ENCODE data around the gene AMOTL1. TPM values are rescaled to one million over a fixed set of nuclear protein-coding genes. Genes with fewer than 3 reads are reported as not detected.
"Not testable (repeated sequence)": the region's sequence is repeated elsewhere in the genome, so short reads cannot be mapped to it uniquely, and the experiment has no call there.

The AMOTL1 gene
- total RNA-seq, 2 experiments from 2014 or later: 3.9 to 4.6 TPM

DNA sequence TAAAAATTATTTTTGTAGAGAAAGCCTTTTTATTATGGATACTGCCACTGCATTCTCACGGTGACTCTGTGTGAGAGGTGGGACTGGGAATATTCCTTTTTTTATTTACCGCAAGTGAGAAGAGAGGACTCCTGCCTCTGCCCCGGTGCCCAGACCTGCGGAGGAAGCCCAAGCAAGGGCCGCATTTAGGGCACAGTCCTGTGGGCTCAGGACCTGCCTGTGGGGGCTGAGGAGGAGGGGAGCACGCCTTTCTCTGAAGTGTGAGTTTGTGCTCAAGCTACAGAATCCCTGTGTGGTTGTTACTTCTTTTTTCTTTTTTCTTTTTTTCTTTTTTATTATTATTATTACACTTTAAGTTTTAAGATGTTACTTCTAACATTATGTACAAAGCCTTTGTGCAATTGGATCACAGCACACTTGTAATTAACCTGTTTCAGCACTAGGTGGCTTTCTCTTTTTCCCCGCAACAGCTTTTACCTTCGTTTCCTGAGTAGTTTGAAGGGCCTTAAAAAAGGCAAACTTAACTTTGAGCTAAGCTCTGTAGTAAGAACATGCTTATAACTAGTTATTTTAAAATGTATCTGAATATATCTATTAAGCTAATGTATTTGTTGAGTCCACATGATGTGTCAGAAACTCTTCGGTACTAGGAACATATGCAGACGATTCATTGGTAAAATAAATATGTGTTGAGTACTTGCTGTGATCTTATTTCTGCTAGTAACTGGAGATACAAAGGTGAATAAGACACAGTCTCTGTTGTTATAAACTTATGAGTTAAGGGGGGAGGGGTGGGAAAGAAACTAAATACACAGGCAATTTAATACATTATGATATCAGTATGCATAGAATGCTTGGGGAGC, 18.3 kb downstream of the AMOTL1 start:
- no peak for DNase-seq

DNA sequence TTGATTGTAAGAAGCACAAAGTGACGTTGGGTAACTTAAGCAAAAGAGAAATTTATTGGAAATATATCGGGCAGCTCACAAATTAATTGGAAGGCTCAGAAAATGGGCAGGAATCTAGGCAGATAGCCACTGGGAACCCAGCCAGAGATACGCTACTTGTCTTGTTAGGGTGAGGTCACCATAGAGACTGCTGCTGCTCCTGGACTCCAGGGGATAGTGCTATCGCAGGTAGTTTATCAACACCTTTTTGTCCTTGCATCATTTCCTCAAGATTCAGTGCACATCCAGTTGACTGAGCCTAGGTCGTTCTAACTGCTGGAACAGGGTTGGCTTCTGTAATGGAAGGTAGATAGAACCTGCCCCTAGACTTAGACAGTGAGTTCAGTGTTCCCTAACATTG, 19.6 kb downstream of the AMOTL1 start:
- Mint-ChIP-seq H3K9me3 (ENCODE audit: low read depth) (no peaks in the 10 kb centered on the region), H3K4me1 (no peaks in the 10 kb centered on the region), H3K27ac (no peak overlapping the region), H3K27me3 (peaks cover 17% of the 10 kb centered on the region), H3K36me3 (no peaks in the 10 kb centered on the region), H3K4me3 (no peak overlapping the region)
- DNase-seq (no peak), ATAC-seq (no peak)
- CTCF ChIA-PET: no interaction called here

More for the DNA sequence above, 18.3 kb downstream of the AMOTL1 start:
- H3K36me3 Mint-ChIP-seq: no peaks in the 10 kb centered on the region
- no peak overlapping the region for H3K4me3 Mint-ChIP-seq
- no peak for ATAC-seq
- peaks cover 2% of the 10 kb centered on the region for H3K4me1 Mint-ChIP-seq
- peaks cover 24% of the 10 kb centered on the region for H3K27me3 Mint-ChIP-seq
- no peaks in the 10 kb centered on the region for H3K9me3 Mint-ChIP-seq (ENCODE audit: low read depth)
- H3K27ac Mint-ChIP-seq: no peak overlapping the region
- CTCF ChIA-PET: interaction anchor here (0.7 to 1.6 kb wide), 7 partner anchors 8 to 182 kb away, joined by 3 to 7 read pairs (median 3); no protein-coding TSS in a partner anchor

- no peaks in the 10 kb centered on the region for H3K36me3 Mint-ChIP-seq
- CTCF ChIA-PET: interaction anchor here (0.7 kb wide), 1 partner anchor 89 kb away, joined by 3 read pairs; no protein-coding TSS in a partner anchor
- DNase-seq (no peak), ATAC-seq (no peak)
- H3K4me1 Mint-ChIP-seq: no peaks in the 10 kb centered on the region
- H3K27me3 Mint-ChIP-seq: peaks cover 17% of the 10 kb centered on the region
- H3K27ac Mint-ChIP-seq: no peak overlapping the region
- H3K4me3 Mint-ChIP-seq: no peak overlapping the region
- H3K9me3 Mint-ChIP-seq (ENCODE audit: low read depth): no peaks in the 10 kb centered on the region
Observed at GRCh38 chr11:94788396-94788795, 20.2 kb downstream of the AMOTL1 start.

DNA sequence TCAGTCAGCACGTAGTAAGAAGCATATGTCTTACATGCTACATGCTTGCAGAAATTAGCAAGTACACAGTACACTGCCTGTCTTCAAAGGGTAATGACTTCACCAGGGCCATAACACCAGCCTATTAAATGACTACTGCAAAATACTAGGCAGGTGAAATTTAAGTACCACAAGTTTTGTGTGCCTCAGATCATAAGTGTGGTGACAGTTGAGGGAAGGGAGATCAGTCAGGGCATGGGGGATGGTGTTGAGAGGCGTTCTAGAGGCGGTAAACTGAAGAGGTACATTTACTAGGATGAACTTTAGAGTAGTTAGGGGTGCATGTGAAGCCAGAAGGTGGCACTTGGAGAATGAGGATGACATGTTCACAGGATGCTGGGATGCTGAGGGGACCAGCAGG, 22.0 kb downstream of the AMOTL1 start:
- DNase-seq: no peak
- CTCF ChIA-PET: no interaction called here
- no peaks in the 10 kb centered on the region for H3K4me1 Mint-ChIP-seq
- H3K4me3 Mint-ChIP-seq: no peak overlapping the region
- H3K9me3 Mint-ChIP-seq (ENCODE audit: low read depth): no peaks in the 10 kb centered on the region
- no peaks in the 10 kb centered on the region for H3K36me3 Mint-ChIP-seq
- H3K27me3 Mint-ChIP-seq: peaks cover 12% of the 10 kb centered on the region
- H3K27ac Mint-ChIP-seq: no peak overlapping the region
- ATAC-seq: no peak

DNA sequence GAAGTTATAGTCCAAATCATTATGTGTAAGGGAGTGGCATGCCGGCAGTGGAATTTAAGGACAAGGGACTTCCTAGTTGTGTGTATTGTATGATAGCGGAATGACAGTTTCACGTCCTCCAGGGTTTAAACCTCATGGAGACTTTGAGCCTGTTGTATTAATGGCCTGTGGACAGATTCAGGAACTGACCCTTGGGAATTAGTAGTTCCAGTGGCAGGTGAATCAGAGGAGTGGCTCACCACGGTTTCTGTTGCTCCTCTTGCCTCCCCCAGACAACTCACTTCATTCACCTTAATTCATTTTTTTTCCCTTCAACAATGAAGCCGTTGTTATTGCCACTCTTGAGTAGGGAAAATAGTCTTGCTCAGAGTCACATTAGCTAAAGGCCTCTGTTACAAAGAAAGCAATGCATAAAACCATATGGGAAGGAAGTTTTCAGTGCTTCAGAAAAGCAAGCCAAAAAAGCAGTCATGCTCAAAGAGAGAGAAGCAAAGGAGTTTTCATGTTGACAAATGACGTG, 22.6 kb downstream of the AMOTL1 start:
- H3K4me1 Mint-ChIP-seq: no peaks in the 10 kb centered on the region
- ATAC-seq (no peak), DNase-seq (no peak)
- CTCF ChIA-PET: no interaction called here
- no peak overlapping the region for H3K27ac Mint-ChIP-seq
- H3K27me3 Mint-ChIP-seq: peaks cover 12% of the 10 kb centered on the region
- H3K36me3 Mint-ChIP-seq: no peaks in the 10 kb centered on the region
- no peaks in the 10 kb centered on the region for H3K9me3 Mint-ChIP-seq (ENCODE audit: low read depth)
- no peak overlapping the region for H3K4me3 Mint-ChIP-seq

DNA sequence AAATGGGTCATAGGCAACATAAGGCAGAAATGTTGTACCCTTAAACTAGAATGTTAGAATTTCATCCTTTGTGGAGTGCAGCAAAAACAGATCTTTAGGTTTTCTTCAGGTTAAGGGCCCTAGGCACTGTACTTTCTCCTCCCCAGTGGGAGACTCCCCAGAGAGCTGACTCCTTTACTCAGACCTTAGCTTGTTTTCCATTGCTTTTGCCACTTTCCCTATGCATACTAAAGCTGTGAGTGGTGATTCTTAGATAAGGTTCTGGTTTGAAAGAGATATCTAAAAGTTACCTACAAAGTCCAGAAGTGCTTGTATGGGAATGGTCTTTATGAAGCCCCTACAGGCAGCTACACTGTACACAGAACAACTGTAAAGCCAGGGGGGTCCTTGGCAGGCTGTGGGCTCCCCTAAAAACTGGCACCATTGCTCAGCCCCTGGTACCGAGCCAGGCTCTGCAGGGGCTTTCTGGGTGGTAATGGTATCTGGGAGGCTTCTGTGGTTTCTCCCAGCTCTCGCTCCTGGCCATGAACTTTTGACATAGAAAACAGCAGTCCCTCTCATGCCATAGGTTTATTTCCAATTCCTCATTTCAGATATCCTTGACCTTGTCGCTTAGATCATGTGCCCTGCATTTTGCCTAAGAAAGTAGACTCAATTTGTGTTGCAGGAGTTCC, 23.2 kb downstream of the AMOTL1 start:
- H3K36me3 Mint-ChIP-seq: no peaks in the 10 kb centered on the region
- CTCF ChIA-PET: no interaction called here
- peaks cover 12% of the 10 kb centered on the region for H3K27me3 Mint-ChIP-seq
- ATAC-seq (no peak), DNase-seq (no peak)
- H3K27ac Mint-ChIP-seq: no peak overlapping the region
- no peak overlapping the region for H3K4me3 Mint-ChIP-seq
- H3K4me1 Mint-ChIP-seq: no peaks in the 10 kb centered on the region
- no peaks in the 10 kb centered on the region for H3K9me3 Mint-ChIP-seq (ENCODE audit: low read depth)

DNA sequence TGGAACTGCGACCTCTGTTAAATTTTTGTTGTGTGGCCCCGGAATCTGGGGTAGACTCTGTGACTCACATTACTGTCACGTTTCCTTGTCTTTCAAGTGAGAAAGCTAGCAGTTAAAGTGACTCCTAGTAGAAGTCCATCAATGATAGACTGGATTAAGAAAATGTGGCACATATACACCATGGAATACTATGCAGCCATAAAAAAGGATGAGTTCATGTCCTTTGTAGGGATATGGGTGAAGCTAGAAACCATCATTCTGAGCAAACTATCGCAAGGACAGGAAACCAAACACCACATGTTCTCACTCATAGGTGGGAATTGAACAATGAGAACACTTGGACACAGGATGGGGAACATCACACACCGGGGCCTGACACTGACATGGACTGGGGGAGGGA, 23.8 kb downstream of the AMOTL1 start:
- DNase-seq; H3K27ac Mint-ChIP-seq; H3K9me3 Mint-ChIP-seq (ENCODE audit: low read depth); H3K4me3 Mint-ChIP-seq; H3K4me1 Mint-ChIP-seq; H3K36me3 Mint-ChIP-seq; ATAC-seq; CTCF ChIA-PET: not testable (repeated sequence)
- peaks cover 12% of the 10 kb centered on the region for H3K27me3 Mint-ChIP-seq

GRCh38 chr11:94792451-94792850, 24.3 kb downstream of the AMOTL1 start:
- H3K27me3 Mint-ChIP-seq: peaks cover 12% of the 10 kb centered on the region
- no peak overlapping the region for H3K4me3 Mint-ChIP-seq
- DNase-seq (no peak), ATAC-seq (no peak)
- no peaks in the 10 kb centered on the region for H3K36me3 Mint-ChIP-seq
- CTCF ChIA-PET: no interaction called here
- H3K27ac Mint-ChIP-seq: no peak overlapping the region
- no peaks in the 10 kb centered on the region for H3K9me3 Mint-ChIP-seq (ENCODE audit: low read depth)
- no peaks in the 10 kb centered on the region for H3K4me1 Mint-ChIP-seq

DNA sequence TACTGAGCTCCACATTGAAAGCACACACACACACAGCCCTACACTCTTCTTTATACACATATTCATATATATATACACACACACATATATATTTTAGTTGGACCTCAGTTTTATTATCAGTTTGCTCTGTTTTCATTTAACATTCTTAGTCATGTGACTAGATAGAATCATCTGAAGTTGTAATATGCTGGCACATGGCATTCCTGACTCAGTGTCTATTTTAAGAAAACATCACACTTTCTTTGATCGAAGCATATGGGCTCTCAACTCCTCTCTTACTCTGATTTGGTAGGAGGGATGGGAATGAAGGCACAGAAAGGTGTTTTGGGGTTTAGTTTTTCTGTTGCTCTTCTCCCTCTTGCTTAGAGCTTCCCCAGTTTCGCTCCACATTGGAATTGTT, 24.8 kb downstream of the AMOTL1 start:
- H3K4me1 Mint-ChIP-seq: no peaks in the 10 kb centered on the region
- ATAC-seq (no peak), DNase-seq (no peak)
- H3K4me3 Mint-ChIP-seq: no peak overlapping the region
- H3K9me3 Mint-ChIP-seq (ENCODE audit: low read depth): no peaks in the 10 kb centered on the region
- H3K27me3 Mint-ChIP-seq: peaks cover 12% of the 10 kb centered on the region
- H3K36me3 Mint-ChIP-seq: no peaks in the 10 kb centered on the region
- no peak overlapping the region for H3K27ac Mint-ChIP-seq
- CTCF ChIA-PET: interaction anchor here (1.0 kb wide), 1 partner anchor 25 kb away, joined by 3 read pairs; the partner anchor contains the start of gene AMOTL1

DNA sequence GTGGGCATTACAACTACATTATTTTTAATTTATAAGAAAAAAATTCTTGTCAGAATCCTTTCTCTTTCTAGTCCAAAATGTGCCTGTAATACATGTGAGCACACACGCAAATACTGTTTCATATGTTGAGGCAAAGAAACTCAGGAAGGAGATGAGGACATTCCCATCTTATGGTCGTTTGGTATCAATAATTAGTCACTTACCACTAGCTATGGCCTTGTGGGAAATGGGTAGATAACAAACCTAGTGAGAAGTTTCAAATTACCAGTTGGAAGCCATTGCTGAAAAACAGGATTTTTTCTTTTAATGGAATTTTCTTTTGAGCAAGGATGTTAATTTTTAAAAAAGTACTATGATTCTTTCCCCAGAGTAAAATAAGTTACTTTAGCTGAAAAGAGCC, 25.7 kb downstream of the AMOTL1 start:
- Mint-ChIP-seq H3K36me3 (no peaks in the 10 kb centered on the region), H3K4me3 (no peak overlapping the region), H3K27me3 (peaks cover 12% of the 10 kb centered on the region), H3K9me3 (ENCODE audit: low read depth) (no peaks in the 10 kb centered on the region), H3K4me1 (no peaks in the 10 kb centered on the region), H3K27ac (no peak overlapping the region)
- DNase-seq (no peak), ATAC-seq (no peak)
- CTCF ChIA-PET: interaction anchor here (1.0 kb wide), 1 partner anchor 26 kb away, joined by 3 read pairs; the partner anchor contains the start of gene AMOTL1

GRCh38 chr11:94794287-94795168, 26.4 kb downstream of the AMOTL1 start:
- H3K9me3 Mint-ChIP-seq (ENCODE audit: low read depth): no peaks in the 10 kb centered on the region
- H3K27me3 Mint-ChIP-seq: peaks cover 15% of the 10 kb centered on the region
- DNase-seq (no peak), ATAC-seq (no peak)
- CTCF ChIA-PET: no interaction called here
- no peak overlapping the region for H3K4me3 Mint-ChIP-seq
- no peaks in the 10 kb centered on the region for H3K36me3 Mint-ChIP-seq
- no peak overlapping the region for H3K27ac Mint-ChIP-seq
- H3K4me1 Mint-ChIP-seq: no peaks in the 10 kb centered on the region

GRCh38 chr11:94795476-94796189, 27.5 kb downstream of the AMOTL1 start:
- Mint-ChIP-seq H3K27me3 (peaks cover 10% of the 10 kb centered on the region), H3K4me3 (no peak overlapping the region), H3K27ac (no peak overlapping the region), H3K36me3 (no peaks in the 10 kb centered on the region), H3K4me1 (no peaks in the 10 kb centered on the region), H3K9me3 (ENCODE audit: low read depth) (no peaks in the 10 kb centered on the region)
- DNase-seq: no peak
- CTCF ChIA-PET: no interaction called here
- no peak for ATAC-seq

DNA sequence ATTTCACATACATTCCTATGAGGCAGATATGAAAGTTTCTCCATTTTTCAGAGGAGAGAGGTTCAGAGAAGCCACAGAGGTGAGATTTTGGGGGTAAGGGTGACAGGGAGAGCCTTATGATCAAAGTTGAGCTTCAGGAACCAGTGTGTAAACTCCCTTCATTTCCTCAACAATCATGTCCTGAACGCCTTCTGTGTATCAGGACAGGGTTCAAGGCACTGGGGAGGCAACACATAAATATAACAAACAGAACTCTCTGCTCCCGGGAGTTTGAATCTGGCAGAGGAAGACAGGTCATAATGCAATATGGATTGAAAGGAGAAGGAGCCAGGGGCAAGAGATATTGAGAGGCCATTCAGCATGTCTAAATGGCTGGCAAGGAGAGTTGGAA, 28.0 kb downstream of the AMOTL1 start:
- DNase-seq (no peak), ATAC-seq (no peak)
- Mint-ChIP-seq H3K27ac (no peak overlapping the region), H3K4me1 (no peaks in the 10 kb centered on the region), H3K36me3 (no peaks in the 10 kb centered on the region), H3K9me3 (ENCODE audit: low read depth) (no peaks in the 10 kb centered on the region), H3K4me3 (no peak overlapping the region), H3K27me3 (peaks cover 10% of the 10 kb centered on the region)
- CTCF ChIA-PET: no interaction called here
